ENCODE results near the gene PDCD5.
"Not testable (repeated sequence)": the region's sequence is repeated elsewhere in the genome, so short reads cannot be mapped to it uniquely, and the experiment has no call there.

PDCD5 gene

GRCh38 chr19:32580353-32580900, 563 bp upstream of the PDCD5 start:
- DNase-seq (ENCODE audit: extremely low read depth, low read depth): no peak
- no peak for TF ChIP-seq CTCF (IDR thresholded peaks at IDR 0.05; ENCODE audit: low read depth, low read length, missing control alignments)

GRCh38 chr19:32581705-32582179, 752 bp downstream of the PDCD5 start:
- H3K4me3 ChIP-seq (replicated peaks; ENCODE audit: low read depth, low read length): peak overlapping the region; percentile 79
- DNase-seq (ENCODE audit: extremely low read depth, low read depth): no peak
- no peak for TF ChIP-seq CTCF (IDR thresholded peaks at IDR 0.05; ENCODE audit: low read depth, low read length, missing control alignments)

More at GRCh38 chr19:32580353-32580900, 563 bp upstream of the PDCD5 start:
- H3K4me3 ChIP-seq (replicated peaks; ENCODE audit: low read depth, low read length): peak overlapping the region; percentile 79

GRCh38 chr19:32587747-32588504, 6.9 kb downstream of the PDCD5 start:
- not testable (repeated sequence) for H3K4me3 ChIP-seq (replicated peaks; ENCODE audit: low read depth, low read length); DNase-seq (ENCODE audit: extremely low read depth, low read depth)

- H3K4me3 ChIP-seq (replicated peaks; ENCODE audit: low read depth, low read length): no peak overlapping the region
- DNase-seq (ENCODE audit: extremely low read depth, low read depth): no peak
- no peak for TF ChIP-seq CTCF (IDR thresholded peaks at IDR 0.05; ENCODE audit: low read depth, low read length, missing control alignments)
These were observed 13.0 kb downstream of the PDCD5 start for GRCh38 chr19:32594021-32594420.

GRCh38 chr19:32595491-32595890, 14.5 kb downstream of the PDCD5 start:
- H3K4me3 ChIP-seq (replicated peaks; ENCODE audit: low read depth, low read length): no peak overlapping the region
- no peak for DNase-seq (ENCODE audit: extremely low read depth, low read depth)
- no peak for TF ChIP-seq CTCF (IDR thresholded peaks at IDR 0.05; ENCODE audit: low read depth, low read length, missing control alignments)

- TF ChIP-seq CTCF (IDR thresholded peaks at IDR 0.05; ENCODE audit: low read depth, low read length, missing control alignments): no peak
- no peak overlapping the region for H3K4me3 ChIP-seq (replicated peaks; ENCODE audit: low read depth, low read length)
- no peak for DNase-seq (ENCODE audit: extremely low read depth, low read depth)
These were observed 17.0 kb downstream of the PDCD5 start for GRCh38 chr19:32598022-32598421.

- TF ChIP-seq CTCF (IDR thresholded peaks at IDR 0.05; ENCODE audit: low read depth, low read length, missing control alignments): no peak
- no peak overlapping the region for H3K4me3 ChIP-seq (replicated peaks; ENCODE audit: low read depth, low read length)
These were observed 18.3 kb downstream of the PDCD5 start for GRCh38 chr19:32599258-32599657.

More at GRCh38 chr19:32599258-32599657, 18.3 kb downstream of the PDCD5 start:
- DNase-seq (ENCODE audit: extremely low read depth, low read depth): no peak
